Measurements from ENCODE around the gene SARNP.

SARNP gene

DNA sequence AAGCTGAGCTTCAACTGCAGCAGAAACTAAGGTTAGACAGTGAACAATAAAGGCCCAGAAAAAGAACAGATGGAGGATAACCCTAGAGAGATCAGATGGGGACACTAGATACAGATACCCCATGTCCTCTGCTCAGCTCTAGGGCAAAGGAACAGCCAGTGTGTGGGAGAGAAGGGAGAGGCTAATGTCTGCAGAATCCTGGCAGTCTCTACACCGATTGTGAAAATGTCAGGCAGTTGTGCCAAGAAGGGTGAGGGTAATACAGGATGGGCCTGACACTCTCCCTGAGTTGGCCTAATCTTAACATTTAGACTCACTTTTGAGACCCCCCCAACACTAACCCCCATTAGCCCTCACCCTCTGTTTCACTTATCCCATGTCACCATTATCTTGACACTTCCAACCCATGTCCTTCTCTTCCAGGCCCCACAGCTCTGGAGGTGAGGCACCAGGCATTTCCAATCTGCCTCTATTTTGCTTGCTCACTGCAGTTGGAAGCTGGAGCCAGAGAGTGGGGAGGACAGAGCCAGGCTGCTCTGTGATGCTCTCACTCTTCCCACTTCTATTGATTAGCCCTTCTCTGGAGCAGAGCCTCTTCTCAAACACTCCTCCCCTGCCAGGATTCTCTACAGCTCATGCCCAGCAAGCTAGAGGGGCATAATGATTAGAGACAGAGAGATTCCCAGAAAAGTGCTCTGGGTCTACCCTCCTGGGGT, 104.7 kb downstream of the SARNP start:
- Histone ChIP-seq H3K27ac (no peak overlapping the region), H3K9ac (no peak overlapping the region), H3K4me3 (IDR thresholded peaks at IDR 0.05; ENCODE audit: insufficient read depth, low read depth, low read length) (no peak overlapping the region), H3K4me2 (no peak overlapping the region), H2AFZ (ENCODE audit: low read depth) (no peak overlapping the region), H4K20me1 (ENCODE audit: insufficient read depth) (no peaks in the 10 kb centered on the region), H3K4me1 (ENCODE audit: low read depth, poor library complexity, severe bottlenecking) (peaks cover 27% of the 10 kb centered on the region), H3K27me3 (ENCODE audit: insufficient read depth, low read depth) (peaks cover 51% of the 10 kb centered on the region), H3K36me3 (ENCODE audit: insufficient read depth) (no peaks in the 10 kb centered on the region), H3K79me2 (ENCODE audit: insufficient read depth, low read depth) (peaks cover 10% of the 10 kb centered on the region; the same call in 1 of the 2 replicates)
- no peak for TF ChIP-seq CTCF (conservative IDR thresholded peaks at IDR 0.05; ENCODE audit: low read depth, low read length)

- Histone ChIP-seq H3K36me3 (ENCODE audit: insufficient read depth) (no peaks in the 10 kb centered on the region), H3K4me1 (ENCODE audit: low read depth, poor library complexity, severe bottlenecking) (peaks cover 21% of the 10 kb centered on the region), H3K9ac (no peak overlapping the region), H2AFZ (ENCODE audit: low read depth) (no peak overlapping the region), H3K79me2 (ENCODE audit: insufficient read depth, low read depth) (peaks cover 4% of the 10 kb centered on the region; the same call in 1 of the 2 replicates), H4K20me1 (ENCODE audit: insufficient read depth) (no peaks in the 10 kb centered on the region), H3K4me3 (IDR thresholded peaks at IDR 0.05; ENCODE audit: insufficient read depth, low read depth, low read length) (no peak overlapping the region), H3K27me3 (ENCODE audit: insufficient read depth, low read depth) (peaks cover 54% of the 10 kb centered on the region), H3K27ac (no peak overlapping the region), H3K4me2 (no peak overlapping the region)
- TF ChIP-seq CTCF (conservative IDR thresholded peaks at IDR 0.05; ENCODE audit: low read depth, low read length) = no peak
Measured at GRCh38 chr12:55711786-55712553, 105.6 kb downstream of the SARNP start.

GRCh38 chr12:55708695-55709233, 108.8 kb downstream of the SARNP start:
- Histone ChIP-seq H3K79me2 (ENCODE audit: insufficient read depth, low read depth) (no peaks in the 10 kb centered on the region), H3K27ac (no peak overlapping the region), H4K20me1 (ENCODE audit: insufficient read depth) (no peaks in the 10 kb centered on the region), H3K4me2 (peak overlapping the region; percentile 91; the same call in 1 of the 2 replicates), H2AFZ (ENCODE audit: low read depth) (no peak overlapping the region; the same call in 1 of the 2 replicates), H3K4me1 (ENCODE audit: low read depth, poor library complexity, severe bottlenecking) (peaks cover 11% of the 10 kb centered on the region), H3K4me3 (IDR thresholded peaks at IDR 0.05; ENCODE audit: insufficient read depth, low read depth, low read length) (no peak overlapping the region), H3K9ac (no peak overlapping the region), H3K36me3 (ENCODE audit: insufficient read depth) (no peaks in the 10 kb centered on the region), H3K27me3 (ENCODE audit: insufficient read depth, low read depth) (peaks cover 59% of the 10 kb centered on the region)
- no peak for TF ChIP-seq CTCF (conservative IDR thresholded peaks at IDR 0.05; ENCODE audit: low read depth, low read length)

DNA sequence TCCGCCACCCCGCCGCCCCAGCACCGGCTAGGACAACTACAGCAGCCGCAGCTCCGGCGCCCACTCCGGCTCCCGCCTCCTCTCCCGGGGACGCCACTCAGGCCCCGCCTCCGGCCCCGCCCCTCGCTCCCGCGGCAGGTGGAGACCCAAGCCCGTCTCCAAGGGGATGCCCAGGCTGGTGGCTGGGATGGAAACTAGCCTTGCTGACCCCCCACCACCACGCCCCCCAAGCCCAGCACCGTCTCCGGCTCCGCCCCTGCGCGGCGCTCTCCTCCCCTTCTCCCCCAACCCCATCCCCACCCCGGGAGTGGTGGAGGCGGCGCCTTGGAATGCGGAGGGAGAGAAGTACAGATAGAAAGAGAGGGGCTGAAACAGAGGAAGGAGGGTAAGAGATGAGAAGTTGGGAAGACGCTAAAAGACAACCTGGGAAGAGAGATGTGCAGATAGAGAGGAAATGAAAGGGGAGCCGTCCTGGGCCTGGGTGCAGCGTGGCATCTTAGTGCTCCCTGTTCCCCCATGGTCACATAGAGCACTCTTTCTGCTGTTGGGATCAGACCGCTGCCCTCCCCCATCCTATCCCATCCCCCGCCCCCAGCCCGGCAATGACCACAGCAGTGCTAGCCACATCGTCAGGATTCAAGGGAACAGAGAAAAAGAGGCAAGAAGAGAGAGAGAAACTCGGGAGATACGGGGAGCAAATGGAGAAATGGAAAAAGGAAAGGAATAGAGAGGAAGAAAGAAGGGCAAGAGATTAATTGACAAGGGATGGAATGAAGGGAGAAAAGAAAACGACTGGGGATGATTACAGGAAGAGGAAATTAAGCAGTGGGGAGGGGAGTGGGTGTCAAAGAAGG, 109.5 kb downstream of the SARNP start, which contains the start of gene ITGA7:
TSS of gene ITGA7 (minus strand) at position 64 of the 854 bp plus-strand sequence. CDS start 222 bp downstream, outside the sequence.
- Histone ChIP-seq H4K20me1 (ENCODE audit: insufficient read depth) (no peaks in the 10 kb centered on the region), H3K36me3 (ENCODE audit: insufficient read depth) (no peaks in the 10 kb centered on the region), H3K9ac (no peak within 1 kb of the TSS; the same call in 1 of the 2 replicates), H2AFZ (ENCODE audit: low read depth) (peak within 1 kb of the TSS; percentile 88), H3K4me3 (IDR thresholded peaks at IDR 0.05; ENCODE audit: insufficient read depth, low read depth, low read length) (no peak within 1 kb of the TSS), H3K4me1 (ENCODE audit: low read depth, poor library complexity, severe bottlenecking) (peaks cover 11% of the 10 kb centered on the region), H3K4me2 (peak within 1 kb of the TSS; percentile 91), H3K27ac (no peak within 1 kb of the TSS), H3K79me2 (ENCODE audit: insufficient read depth, low read depth) (no peaks in the 10 kb centered on the region), H3K27me3 (ENCODE audit: insufficient read depth, low read depth) (peaks cover 59% of the 10 kb centered on the region)
- TF ChIP-seq CTCF (conservative IDR thresholded peaks at IDR 0.05; ENCODE audit: low read depth, low read length) = no peak

Measured in KMS-11 (cell line).